HG02642 (cell line): ENCODE measurements around the gene MLXIP.
A peak's percentile ranks its signal among the peaks of the same experiment; 100 is the strongest.

Experiments
- ATAC-seq: cut with Tn5 transposase; IDR thresholded peaks from one replicate; pipeline ENCODE4 v1.9.1; 2021; ENCODE audit warnings: mild to moderate bottlenecking; ENCODE audit not compliant: unreplicated experiment, poor library complexity

The MLXIP gene

GRCh38 chr12:122073815-122074214, 4.7 kb upstream of the MLXIP start:
- ATAC-seq: no peak

- ATAC-seq: no peak
Observed at GRCh38 chr12:122076743-122077495, 1.6 kb upstream of the MLXIP start.

DNA sequence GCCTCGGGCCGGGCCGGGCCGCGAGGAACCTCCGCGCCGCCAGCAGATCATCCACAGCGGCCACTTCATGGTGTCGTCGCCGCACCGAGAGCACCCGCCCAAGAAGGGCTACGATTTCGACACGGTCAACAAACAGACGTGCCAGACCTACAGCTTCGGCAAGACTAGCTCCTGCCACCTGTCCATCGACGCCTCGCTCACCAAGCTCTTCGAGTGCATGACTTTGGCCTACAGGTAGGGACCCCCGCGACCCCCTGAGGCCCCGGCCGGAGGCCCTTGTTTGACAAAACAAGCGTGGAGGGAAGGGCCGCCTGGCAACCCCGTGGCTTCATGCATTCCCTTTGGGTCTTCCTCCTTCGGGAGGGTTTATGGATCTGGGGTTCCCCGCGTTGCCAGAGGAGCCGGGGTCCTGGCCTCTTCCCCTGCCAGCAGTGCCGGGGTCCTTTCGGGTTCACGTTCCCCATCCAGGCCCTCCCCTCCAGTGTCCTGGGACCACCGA, 526 bp downstream of the MLXIP start:
- no peak for ATAC-seq

GRCh38 chr12:122079532-122080081, 1.1 kb downstream of the MLXIP start:
- no peak for ATAC-seq

GRCh38 chr12:122080149-122081082, 1.9 kb downstream of the MLXIP start:
- ATAC-seq: no peak

DNA sequence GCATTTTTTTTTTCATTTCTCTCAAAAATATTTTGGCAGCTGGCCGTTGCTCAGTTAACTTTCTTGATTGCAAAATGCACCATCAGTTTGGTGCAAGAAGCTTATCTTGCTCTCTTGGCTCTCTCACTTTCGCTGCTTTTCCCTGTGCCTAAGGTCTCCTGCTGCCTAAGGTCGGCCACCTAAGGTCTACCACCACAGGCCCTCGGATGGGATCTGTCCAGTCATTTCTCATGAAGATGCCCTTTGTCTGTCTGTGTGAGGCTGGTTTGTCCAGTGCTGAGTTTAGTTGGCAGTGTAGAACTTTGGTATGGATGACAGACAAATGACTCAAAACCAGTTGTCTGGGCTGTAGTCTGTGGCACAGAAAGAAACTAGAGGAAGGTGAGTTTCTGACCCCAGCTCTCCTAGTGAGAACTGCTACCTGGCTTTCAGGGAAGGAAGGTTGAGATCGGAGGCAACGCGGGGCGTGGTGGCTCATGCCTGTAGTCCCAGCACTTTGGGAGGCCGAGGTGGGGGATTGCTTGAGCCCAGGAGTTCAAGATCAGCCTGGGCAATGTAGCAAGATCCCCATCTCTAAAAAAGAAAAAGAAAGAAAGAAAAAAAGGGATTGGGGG, 2.6 kb downstream of the MLXIP start:
- no peak for ATAC-seq

DNA sequence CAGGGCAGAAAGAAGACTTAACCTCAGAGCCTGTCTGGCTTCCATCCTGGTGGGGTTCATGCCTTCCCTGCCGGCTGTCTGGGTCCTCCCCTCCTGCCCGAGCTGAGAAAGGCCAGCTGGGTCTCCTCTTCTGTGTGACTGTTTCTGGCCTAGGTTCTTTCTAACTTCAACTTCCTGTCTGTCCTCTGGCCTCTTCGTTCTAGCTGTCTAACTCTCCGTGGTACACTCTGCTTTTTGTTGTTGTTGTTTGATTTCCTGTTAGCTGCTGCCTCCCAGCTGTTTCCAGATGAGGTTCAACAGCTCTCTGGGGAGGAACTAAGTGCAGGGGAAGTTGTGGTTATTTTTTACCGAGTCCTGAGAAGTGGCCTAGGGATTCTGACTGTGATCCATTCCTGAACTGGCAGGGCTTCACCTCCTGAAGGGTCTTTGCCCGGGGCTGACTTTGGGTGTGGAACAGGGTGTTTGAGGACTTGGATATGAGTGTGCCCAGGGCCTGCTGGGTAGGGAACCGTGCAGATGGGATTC, 3.2 kb downstream of the MLXIP start:
- peak; percentile 41 for ATAC-seq

GRCh38 chr12:122082621-122083356, 4.2 kb downstream of the MLXIP start:
- no peak for ATAC-seq

DNA sequence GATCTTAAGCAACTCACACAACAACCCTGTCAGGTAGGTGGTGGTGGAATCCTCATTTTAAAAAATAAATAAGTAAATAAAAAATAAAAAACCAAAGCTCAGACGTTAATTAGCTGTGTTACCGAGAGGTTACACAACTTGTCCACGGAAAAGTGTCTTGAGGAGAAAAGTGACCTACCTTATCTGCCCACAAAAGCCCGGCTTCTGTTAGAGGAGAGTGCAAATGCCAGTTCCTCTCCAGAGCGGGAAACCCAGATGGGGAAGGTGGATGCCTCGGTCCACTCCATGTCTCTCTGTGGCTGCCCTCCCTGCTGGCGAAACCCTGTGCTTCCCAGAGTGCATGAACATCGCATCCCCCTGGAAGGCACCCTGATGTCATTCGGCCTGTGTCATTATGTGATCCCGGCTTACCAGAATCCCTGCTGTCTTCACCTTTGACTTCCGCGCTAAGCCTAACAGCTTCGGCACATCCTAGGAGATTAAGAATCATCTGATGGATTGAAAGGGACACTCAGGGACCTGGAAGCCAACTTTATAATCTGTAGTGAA, 6.4 kb downstream of the MLXIP start:
- ATAC-seq: no peak

DNA sequence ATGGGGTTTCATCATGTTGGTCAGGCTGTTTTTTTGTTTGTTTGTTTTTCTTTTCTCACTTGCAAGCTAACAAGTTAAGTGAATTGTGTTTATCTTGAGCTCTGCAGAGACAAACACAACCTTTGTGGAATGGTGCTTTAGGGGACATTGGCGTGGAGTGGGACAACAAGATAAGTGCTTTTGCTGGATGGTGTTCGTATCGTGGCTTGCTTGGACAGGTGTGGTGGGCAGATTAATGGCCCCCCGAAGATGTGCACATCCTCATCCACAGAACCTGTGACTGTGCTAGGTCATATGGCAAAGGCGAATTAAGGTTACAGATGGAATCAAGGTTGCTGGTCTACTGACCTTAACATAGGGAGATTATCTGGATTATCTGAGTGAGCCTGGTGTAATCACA, 7.0 kb downstream of the MLXIP start:
- ATAC-seq: no peak

GRCh38 chr12:122086116-122086515, 7.6 kb downstream of the MLXIP start:
- ATAC-seq: no peak

- ATAC-seq: no peak
Observed at GRCh38 chr12:122086641-122087285, 8.2 kb downstream of the MLXIP start.

GRCh38 chr12:122087431-122088178, 9.0 kb downstream of the MLXIP start:
- ATAC-seq: no peak

- no peak for ATAC-seq
Observed at GRCh38 chr12:122088179-122088810, 9.7 kb downstream of the MLXIP start.

DNA sequence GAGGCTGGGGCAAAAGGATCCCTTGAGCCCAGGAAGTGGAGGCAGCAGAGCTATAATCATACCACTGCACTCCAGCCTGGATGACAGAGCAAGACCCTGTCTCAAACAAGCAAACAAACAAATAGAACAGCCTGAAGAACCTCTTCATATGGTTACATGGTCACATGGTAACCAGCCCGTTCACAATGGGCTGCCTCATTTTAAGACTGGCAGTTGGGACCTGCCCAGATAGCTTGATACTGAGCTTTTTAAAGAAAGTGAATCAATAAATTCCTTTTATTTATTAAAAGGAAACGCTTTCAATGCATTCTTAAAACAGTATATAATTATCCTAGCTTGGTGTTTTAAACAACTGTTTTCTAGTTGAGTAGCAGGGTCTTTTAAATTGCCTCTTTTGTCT, 10.5 kb downstream of the MLXIP start:
- no peak for ATAC-seq

GRCh38 chr12:122090759-122091515, 12.4 kb downstream of the MLXIP start:
- no peak for ATAC-seq
